Measurements from ENCODE around the gene C16orf86. TPM values are rescaled to one million over a fixed set of nuclear protein-coding genes. Genes with fewer than 3 reads are reported as not detected.

Gene C16orf86
- total and polyA plus RNA-seq, 7 donors = 0.46 to 26.1 (median 8.6) TPM

DNA sequence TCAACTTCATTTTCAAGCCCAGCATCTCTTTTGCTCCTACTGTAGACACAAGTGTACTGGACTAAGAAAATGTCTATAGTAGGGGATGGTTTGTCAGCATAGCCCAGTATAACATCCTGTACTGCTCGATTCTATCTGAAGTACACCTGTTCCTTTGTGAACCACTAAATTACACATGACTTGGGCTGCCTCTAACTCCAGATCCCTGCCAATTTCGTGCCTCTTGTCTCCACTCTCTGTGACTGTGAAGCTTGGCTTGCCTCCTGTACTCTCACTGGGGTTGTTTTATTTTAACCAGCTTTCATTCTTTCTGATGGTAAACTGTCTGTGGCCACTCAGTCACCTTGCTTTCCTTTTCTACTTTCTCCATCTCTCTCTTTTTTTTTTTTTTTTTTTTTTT is 28.0 kb downstream of the C16orf86 start:
- TF ChIP-seq POLR2AphosphoS5 (IDR thresholded peaks at IDR 0.05) (no peak), EP300 (IDR thresholded peaks at IDR 0.05) (no peak), POLR2A (IDR thresholded peaks at IDR 0.05) (no peak)
- TF ChIP-seq, protein P1, sequence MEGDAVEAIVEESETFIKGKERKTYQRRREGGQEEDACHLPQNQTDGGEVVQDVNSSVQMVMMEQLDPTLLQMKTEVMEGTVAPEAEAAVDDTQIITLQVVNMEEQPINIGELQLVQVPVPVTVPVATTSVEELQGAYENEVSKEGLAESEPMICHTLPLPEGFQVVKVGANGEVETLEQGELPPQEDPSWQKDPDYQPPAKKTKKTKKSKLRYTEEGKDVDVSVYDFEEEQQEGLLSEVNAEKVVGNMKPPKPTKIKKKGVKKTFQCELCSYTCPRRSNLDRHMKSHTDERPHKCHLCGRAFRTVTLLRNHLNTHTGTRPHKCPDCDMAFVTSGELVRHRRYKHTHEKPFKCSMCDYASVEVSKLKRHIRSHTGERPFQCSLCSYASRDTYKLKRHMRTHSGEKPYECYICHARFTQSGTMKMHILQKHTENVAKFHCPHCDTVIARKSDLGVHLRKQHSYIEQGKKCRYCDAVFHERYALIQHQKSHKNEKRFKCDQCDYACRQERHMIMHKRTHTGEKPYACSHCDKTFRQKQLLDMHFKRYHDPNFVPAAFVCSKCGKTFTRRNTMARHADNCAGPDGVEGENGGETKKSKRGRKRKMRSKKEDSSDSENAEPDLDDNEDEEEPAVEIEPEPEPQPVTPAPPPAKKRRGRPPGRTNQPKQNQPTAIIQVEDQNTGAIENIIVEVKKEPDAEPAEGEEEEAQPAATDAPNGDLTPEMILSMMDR (IDR thresholded peaks at IDR 0.05) = no peak
- Histone ChIP-seq H3K27me3 (no peaks in the 10 kb centered on the region), H3K9me3 (no peaks in the 10 kb centered on the region), H3K4me1 (no peaks in the 10 kb centered on the region), H3K4me3 (no peak overlapping the region), H3K36me3 (no peaks in the 10 kb centered on the region), H3K27ac (no peak overlapping the region)
- intact Hi-C loops (cut with DNase I) = no loop called here
- 57 to 72% methylated on average over 2 of the region's 2 CpGs for WGBS, 2 donors
- peak; percentile 18 for DNase-seq

DNA sequence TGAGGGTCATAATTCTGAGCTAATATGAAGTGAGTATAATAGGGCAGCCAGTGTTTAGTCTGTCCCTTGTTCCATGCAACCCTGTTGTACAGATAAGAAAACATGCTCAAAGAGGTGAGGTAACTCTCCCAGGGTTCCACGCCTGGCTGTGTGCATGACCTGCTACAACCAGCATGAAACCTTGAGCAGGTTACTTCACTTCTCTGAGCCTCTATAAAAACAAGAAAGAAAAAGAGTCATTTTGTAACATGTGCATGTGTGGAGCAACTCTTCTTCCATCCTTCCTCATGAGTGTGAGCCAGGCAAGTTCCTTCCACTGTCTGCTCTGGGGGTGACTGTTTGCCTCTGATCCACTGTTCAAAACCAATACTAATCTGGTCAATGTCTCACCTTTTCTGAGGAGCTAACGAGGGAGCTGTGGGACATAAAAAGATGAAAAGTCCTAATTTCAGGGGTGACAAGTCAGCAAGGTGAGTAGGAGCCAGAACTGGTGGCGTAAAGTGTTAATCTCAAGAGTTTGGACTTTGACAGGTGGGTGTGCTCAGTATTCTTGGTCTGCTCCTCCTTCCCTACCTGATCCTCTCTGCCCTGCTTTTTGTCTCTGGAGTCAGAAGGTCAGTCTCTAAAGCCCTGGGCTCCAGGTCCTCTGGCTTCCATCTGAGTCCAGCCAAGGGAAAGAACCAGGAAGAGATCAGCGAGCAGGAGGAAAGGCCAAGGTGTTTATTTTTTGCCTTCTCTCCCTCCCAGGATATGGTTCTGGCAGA is 31.0 kb downstream of the C16orf86 start:
- H3K36me3 ChIP-seq = no peaks in the 10 kb centered on the region
- no peak for TF ChIP-seq POLR2A (IDR thresholded peaks at IDR 0.05)
- TF ChIP-seq, protein P1 (IDR thresholded peaks at IDR 0.05) = no peak
- no peak for TF ChIP-seq EP300 (IDR thresholded peaks at IDR 0.05)
- no peak for TF ChIP-seq POLR2AphosphoS5 (IDR thresholded peaks at IDR 0.05)
- H3K4me1 ChIP-seq = no peaks in the 10 kb centered on the region
- intact Hi-C loops (cut with DNase I) = no loop called here
- H3K4me3 ChIP-seq = no peak overlapping the region
- H3K9me3 ChIP-seq = no peaks in the 10 kb centered on the region
- no peaks in the 10 kb centered on the region for H3K27me3 ChIP-seq
- H3K27ac ChIP-seq = no peak overlapping the region
- peak; percentile 11 for DNase-seq
- WGBS, 2 donors = 41 to 82% methylated on average over 4 of the region's 4 CpGs

DNA sequence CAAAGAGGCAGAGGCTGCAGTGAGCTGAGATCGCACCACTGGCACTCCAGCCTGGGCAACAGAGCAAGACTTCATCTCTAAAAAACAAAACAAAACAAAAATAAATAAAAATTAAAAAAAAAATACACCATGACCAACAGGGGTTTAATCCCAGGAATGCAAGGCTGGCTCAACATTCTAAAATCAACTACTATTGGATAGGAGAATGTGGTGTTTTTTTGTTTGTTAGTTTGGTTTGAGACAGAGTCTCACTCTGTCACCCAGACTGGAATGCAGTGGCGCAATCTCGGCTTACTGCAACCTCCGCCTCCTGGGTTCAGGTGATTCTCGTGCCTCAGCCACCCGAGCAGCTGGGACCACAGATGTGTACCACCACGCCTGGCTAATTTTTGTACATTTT is 32.7 kb downstream of the C16orf86 start:
- no peaks in the 10 kb centered on the region for H3K4me1 ChIP-seq
- no peak for TF ChIP-seq POLR2AphosphoS5 (IDR thresholded peaks at IDR 0.05)
- TF ChIP-seq POLR2A (IDR thresholded peaks at IDR 0.05) = no peak
- TF ChIP-seq, protein P1 (IDR thresholded peaks at IDR 0.05) = no peak
- no peak for TF ChIP-seq EP300 (IDR thresholded peaks at IDR 0.05)
- 97 to 98% methylated on average over 7 of the region's 7 CpGs for WGBS, 2 donors
- intact Hi-C loops (cut with DNase I) = no loop called here
- H3K27ac ChIP-seq = no peak overlapping the region
- H3K4me3 ChIP-seq = no peak overlapping the region
- no peaks in the 10 kb centered on the region for H3K36me3 ChIP-seq
- H3K9me3 ChIP-seq = no peaks in the 10 kb centered on the region
- DNase-seq = peak; percentile 44
- no peaks in the 10 kb centered on the region for H3K27me3 ChIP-seq

DNA sequence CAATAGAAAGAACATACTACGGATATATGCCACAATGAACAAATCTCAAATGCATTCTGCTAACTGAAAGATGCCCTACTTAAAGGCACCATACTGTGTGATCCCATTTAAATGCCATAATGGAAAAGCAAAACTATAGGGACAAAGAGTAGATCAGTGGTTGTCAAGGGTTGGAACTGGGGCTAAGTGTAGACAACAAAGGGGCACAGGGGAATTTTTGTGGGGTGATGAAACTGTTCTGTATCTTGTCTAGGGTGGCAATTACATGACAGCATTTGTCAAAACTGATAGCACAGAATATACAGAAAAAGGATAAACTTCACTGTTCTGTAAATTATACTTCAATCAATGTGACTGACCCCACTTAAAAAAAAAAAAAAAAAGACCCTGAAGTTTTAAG is 34.8 kb downstream of the C16orf86 start:
- TF ChIP-seq POLR2A (IDR thresholded peaks at IDR 0.05) = no peak
- no peak for TF ChIP-seq POLR2AphosphoS5 (IDR thresholded peaks at IDR 0.05)
- TF ChIP-seq, protein P1 (IDR thresholded peaks at IDR 0.05) = no peak
- no peak for TF ChIP-seq EP300 (IDR thresholded peaks at IDR 0.05)
- Histone ChIP-seq H3K36me3 (no peaks in the 10 kb centered on the region), H3K9me3 (no peaks in the 10 kb centered on the region), H3K4me3 (no peak overlapping the region), H3K27ac (no peak overlapping the region), H3K4me1 (no peaks in the 10 kb centered on the region), H3K27me3 (no peaks in the 10 kb centered on the region)
- intact Hi-C loops (cut with DNase I) = no loop called here
- DNase-seq = no peak
- WGBS, 2 donors = 94 to 96% methylated on average over 1 of the region's 1 CpG

DNA sequence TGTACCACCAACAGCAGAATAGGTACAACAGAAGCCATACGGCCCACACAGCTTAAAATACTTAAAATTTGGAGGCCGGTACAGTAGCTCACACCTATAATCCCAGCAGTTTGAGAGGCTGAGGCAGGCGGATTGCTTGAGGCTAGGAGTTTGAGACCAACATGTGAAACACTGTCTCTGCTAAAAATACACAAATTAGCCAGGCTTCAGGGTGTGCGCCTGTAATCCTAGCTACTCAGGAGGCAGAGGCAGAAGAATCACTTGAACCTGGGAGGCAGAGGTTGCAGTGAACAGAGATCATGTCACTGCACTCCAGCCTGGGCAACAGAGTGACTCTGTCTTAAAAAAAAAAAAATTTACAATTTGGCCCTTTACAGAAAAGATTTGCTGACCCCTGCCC is 35.5 kb downstream of the C16orf86 start:
- TF ChIP-seq POLR2A (IDR thresholded peaks at IDR 0.05) = no peak
- TF ChIP-seq POLR2AphosphoS5 (IDR thresholded peaks at IDR 0.05) = no peak
- TF ChIP-seq, protein P1 (IDR thresholded peaks at IDR 0.05) = no peak
- no peak overlapping the region for H3K4me3 ChIP-seq
- intact Hi-C loops (cut with DNase I) = no loop called here
- peak; percentile 7 for DNase-seq
- no peaks in the 10 kb centered on the region for H3K4me1 ChIP-seq
- no peaks in the 10 kb centered on the region for H3K9me3 ChIP-seq
- no peaks in the 10 kb centered on the region for H3K36me3 ChIP-seq
- 93 to 94% methylated on average over 4 of the region's 4 CpGs for WGBS, 2 donors
- H3K27me3 ChIP-seq = no peaks in the 10 kb centered on the region
- H3K27ac ChIP-seq = no peak overlapping the region
